ENCODE results near the gene E2F4.

Gene E2F4

GRCh38 chr16:67167588-67167987 is 24.4 kb upstream of the E2F4 start:
- H3K4me1 ChIP-seq (ENCODE audit: insufficient read depth, low read length, poor library complexity, severe bottlenecking): peaks cover 13% of the 10 kb centered on the region
- H3K9ac ChIP-seq (ENCODE audit: low read depth, low read length, poor library complexity, severe bottlenecking): no peak overlapping the region
- no peak overlapping the region for H3K4me2 ChIP-seq (ENCODE audit: low read depth, low read length, poor library complexity, severe bottlenecking)

GRCh38 chr16:67169011-67169451 is 22.9 kb upstream of the E2F4 start:
- Histone ChIP-seq H3K9ac (ENCODE audit: low read depth, low read length, poor library complexity, severe bottlenecking) (peak overlapping the region; percentile 76), H3K4me1 (ENCODE audit: insufficient read depth, low read length, poor library complexity, severe bottlenecking) (peaks cover 23% of the 10 kb centered on the region), H3K4me3 (ENCODE audit: low read length, poor library complexity, severe bottlenecking) (peak overlapping the region; percentile 82), H3K4me2 (ENCODE audit: low read depth, low read length, poor library complexity, severe bottlenecking) (peak overlapping the region; percentile 99), H3F3A (ENCODE audit: low read depth) (no peaks in the 10 kb centered on the region), H3K79me2 (ENCODE audit: insufficient read depth, low read length) (no peaks in the 10 kb centered on the region), H3K27me3 (ENCODE audit: insufficient read depth, low read length, poor library complexity, severe bottlenecking) (no peaks in the 10 kb centered on the region), H2AFZ (ENCODE audit: low read length) (no peak overlapping the region), H3K36me3 (ENCODE audit: insufficient read depth, low read length) (no peaks in the 10 kb centered on the region), H3K9me3 (ENCODE audit: insufficient read depth, low read depth, low read length) (no peaks in the 10 kb centered on the region), H4K20me1 (ENCODE audit: insufficient read depth, low read length, poor library complexity, severe bottlenecking) (no peaks in the 10 kb centered on the region), H3K9me2 (replicated peaks; ENCODE audit: low read depth, low read length) (no peaks in the 10 kb centered on the region)
- TF ChIP-seq CTCF (conservative IDR thresholded peaks at IDR 0.05; ENCODE audit: low read length): no peak

More at GRCh38 chr16:67167588-67167987, 24.4 kb upstream of the E2F4 start:
- H3F3A ChIP-seq (ENCODE audit: low read depth): no peaks in the 10 kb centered on the region
- H2AFZ ChIP-seq (ENCODE audit: low read length): no peak overlapping the region
- TF ChIP-seq CTCF (conservative IDR thresholded peaks at IDR 0.05; ENCODE audit: low read length) (no peak), EZH2phosphoT487 (IDR thresholded peaks at IDR 0.05; ENCODE audit: borderline replicate concordance) (no peak)
- no peaks in the 10 kb centered on the region for H4K20me1 ChIP-seq (ENCODE audit: insufficient read depth, low read length, poor library complexity, severe bottlenecking)
- H3K27me3 ChIP-seq (ENCODE audit: insufficient read depth, low read length, poor library complexity, severe bottlenecking): no peaks in the 10 kb centered on the region
- H3K9me3 ChIP-seq (ENCODE audit: insufficient read depth, low read depth, low read length): no peaks in the 10 kb centered on the region
- H3K79me2 ChIP-seq (ENCODE audit: insufficient read depth, low read length): no peaks in the 10 kb centered on the region
- no peaks in the 10 kb centered on the region for H3K36me3 ChIP-seq (ENCODE audit: insufficient read depth, low read length)
- no peak overlapping the region for H3K4me3 ChIP-seq (ENCODE audit: low read length, poor library complexity, severe bottlenecking)
- no peaks in the 10 kb centered on the region for H3K9me2 ChIP-seq (replicated peaks; ENCODE audit: low read depth, low read length)

GRCh38 chr16:67169642-67170167 is 22.2 kb upstream of the E2F4 start:
- H3K9ac ChIP-seq (ENCODE audit: low read depth, low read length, poor library complexity, severe bottlenecking): peak overlapping the region; percentile 76
- H3K27me3 ChIP-seq (ENCODE audit: insufficient read depth, low read length, poor library complexity, severe bottlenecking): no peaks in the 10 kb centered on the region
- H2AFZ ChIP-seq (ENCODE audit: low read length): peak overlapping the region; percentile 83

More at GRCh38 chr16:67169642-67170167, 22.2 kb upstream of the E2F4 start:
- Histone ChIP-seq H3K9me2 (replicated peaks; ENCODE audit: low read depth, low read length) (no peaks in the 10 kb centered on the region), H3K4me1 (ENCODE audit: insufficient read depth, low read length, poor library complexity, severe bottlenecking) (peaks cover 28% of the 10 kb centered on the region), H3K79me2 (ENCODE audit: insufficient read depth, low read length) (peaks cover 2% of the 10 kb centered on the region; the same call in 1 of the 2 replicates), H3F3A (ENCODE audit: low read depth) (no peaks in the 10 kb centered on the region), H4K20me1 (ENCODE audit: insufficient read depth, low read length, poor library complexity, severe bottlenecking) (no peaks in the 10 kb centered on the region), H3K9me3 (ENCODE audit: insufficient read depth, low read depth, low read length) (no peaks in the 10 kb centered on the region), H3K36me3 (ENCODE audit: insufficient read depth, low read length) (no peaks in the 10 kb centered on the region), H3K4me2 (ENCODE audit: low read depth, low read length, poor library complexity, severe bottlenecking) (peak overlapping the region; percentile 99), H3K4me3 (ENCODE audit: low read length, poor library complexity, severe bottlenecking) (peak overlapping the region; percentile 82)
- TF ChIP-seq CTCF (conservative IDR thresholded peaks at IDR 0.05; ENCODE audit: low read length): peak; percentile 83
- no peak for TF ChIP-seq EZH2phosphoT487 (IDR thresholded peaks at IDR 0.05; ENCODE audit: borderline replicate concordance)
